ENCODE results near the gene ADAMTSL2.

ADAMTSL2 gene

DNA sequence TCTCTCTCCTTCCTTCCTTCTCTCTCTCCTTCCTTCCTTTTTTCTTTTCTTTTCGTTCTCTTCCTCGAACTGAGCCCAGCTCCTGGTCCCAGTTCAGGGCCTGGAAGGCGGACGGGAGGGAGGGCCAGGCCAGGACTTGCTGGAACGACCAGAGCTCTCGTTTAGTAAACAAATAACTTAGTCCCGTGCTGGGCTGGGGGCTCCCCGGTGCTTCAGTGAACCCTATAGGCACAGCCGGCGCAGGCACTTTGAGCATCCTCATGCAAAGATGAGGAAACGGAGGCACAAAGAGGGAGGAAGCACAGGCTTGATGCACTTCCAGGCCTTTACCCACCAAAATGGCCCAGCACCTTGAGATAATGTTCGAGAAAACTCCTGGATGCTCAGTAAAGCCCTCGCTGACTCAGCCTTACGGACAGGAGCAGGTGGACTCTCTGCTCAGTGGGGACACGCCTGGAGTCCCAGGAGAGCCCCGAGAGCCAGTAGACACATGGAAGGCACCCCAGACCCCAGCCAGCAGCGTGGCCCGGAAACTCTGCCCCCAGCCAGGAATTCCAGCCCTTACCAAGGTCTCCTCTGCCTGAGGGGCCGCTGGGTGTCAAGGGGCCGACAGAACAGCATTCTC lies 55.8 kb downstream of the ADAMTSL2 start:
- TF ChIP-seq ZFX (IDR thresholded peaks at IDR 0.05) (no peak), CTCF (conservative IDR thresholded peaks at IDR 0.05) (no peak)
- H3K27ac ChIP-seq = no peak overlapping the region

GRCh38 chr9:133591116-133591910 lies 56.8 kb downstream of the ADAMTSL2 start:
- no peak overlapping the region for H3K27ac ChIP-seq
- TF ChIP-seq ZFX (IDR thresholded peaks at IDR 0.05) (no peak), CTCF (conservative IDR thresholded peaks at IDR 0.05) (no peak)

DNA sequence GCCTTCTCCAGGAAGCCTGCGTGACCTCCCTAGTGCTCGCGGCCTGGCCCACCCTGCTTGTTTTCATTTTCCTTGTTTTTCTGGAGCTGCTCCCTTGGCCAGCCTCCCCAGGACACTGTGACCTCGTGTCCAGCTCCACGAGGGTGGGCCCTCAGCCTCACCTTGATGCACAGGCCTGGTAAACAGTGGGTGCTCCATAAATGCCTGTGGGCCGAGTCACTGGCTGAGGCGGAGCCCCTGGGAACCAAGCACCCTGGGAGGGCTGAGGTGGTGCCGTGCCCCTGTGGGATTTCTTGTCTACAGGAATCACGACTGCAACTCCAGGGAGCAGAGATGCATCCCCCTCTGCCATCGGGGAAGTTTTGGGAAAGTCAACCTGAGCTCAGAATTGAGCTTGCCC lies 57.5 kb downstream of the ADAMTSL2 start:
- no peak overlapping the region for H3K27ac ChIP-seq
- TF ChIP-seq ZFX (IDR thresholded peaks at IDR 0.05) (no peak), CTCF (conservative IDR thresholded peaks at IDR 0.05) (no peak)

DNA sequence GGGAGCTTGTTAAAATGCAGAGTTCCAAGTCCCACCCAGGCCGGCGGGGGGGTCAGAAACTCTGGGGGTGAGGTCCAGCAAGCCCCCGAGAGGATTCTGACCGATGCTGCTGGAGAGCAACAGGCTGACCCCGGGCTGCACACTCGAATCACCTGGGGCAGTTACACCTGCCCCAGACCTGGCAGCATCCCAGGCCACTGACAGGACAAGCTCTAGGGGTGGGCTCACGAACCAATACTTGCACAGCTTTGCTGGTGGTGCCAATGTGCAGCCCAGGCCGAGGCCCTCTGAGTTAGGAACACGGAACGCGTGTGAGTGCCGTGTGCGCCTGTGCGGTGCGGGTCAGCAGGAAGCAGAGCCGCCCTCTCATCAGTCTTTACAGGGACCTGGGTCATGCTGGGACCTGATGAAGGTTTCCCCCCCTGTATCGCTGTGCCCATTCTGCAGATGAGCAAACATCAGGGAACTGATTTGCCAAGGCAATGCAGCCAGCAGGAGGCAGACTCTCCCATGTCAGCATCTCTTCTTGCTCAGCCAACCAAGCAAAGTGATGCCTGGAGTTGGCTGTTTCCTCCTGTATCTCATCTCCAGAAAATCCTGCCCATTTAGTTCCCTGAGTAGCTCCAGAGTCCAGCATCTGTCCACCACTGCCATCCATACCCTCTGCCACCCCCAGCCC lies 58.4 kb downstream of the ADAMTSL2 start:
- TF ChIP-seq ZFX (IDR thresholded peaks at IDR 0.05) = no peak
- peak; percentile 55 for TF ChIP-seq CTCF (conservative IDR thresholded peaks at IDR 0.05)
- no peak overlapping the region for H3K27ac ChIP-seq

GRCh38 chr9:133593587-133594253 lies 59.2 kb downstream of the ADAMTSL2 start:
- TF ChIP-seq CTCF (conservative IDR thresholded peaks at IDR 0.05) = no peak
- no peak for TF ChIP-seq ZFX (IDR thresholded peaks at IDR 0.05)
- H3K27ac ChIP-seq = no peak overlapping the region

- TF ChIP-seq ZFX (IDR thresholded peaks at IDR 0.05) (no peak), CTCF (conservative IDR thresholded peaks at IDR 0.05) (no peak)
- no peak overlapping the region for H3K27ac ChIP-seq
Observed at GRCh38 chr9:133594310-133594709, 59.8 kb downstream of the ADAMTSL2 start.
